HCT116 (cell line): ENCODE results near the gene SZT2. TPM values are rescaled to one million over a fixed set of nuclear protein-coding genes. Genes with fewer than 3 reads are reported as not detected.

Source experiments
- ATF3 ChIP-seq: IDR thresholded peaks from 2 replicates; pipeline ENCODE4 v1.6.1; 2012
- EGR1 ChIP-seq: IDR thresholded peaks from 2 replicates; pipeline ENCODE4 v1.6.1; 2012; ENCODE audit warnings: low read depth
- FOSL1 ChIP-seq: IDR thresholded peaks from 2 replicates; pipeline ENCODE4 v1.6.1; 2012; ENCODE audit warnings: low read depth
- REST ChIP-seq: IDR thresholded peaks from 2 replicates; pipeline ENCODE4 v1.6.1; 2012; ENCODE audit warnings: low read depth
- SIN3A ChIP-seq: IDR thresholded peaks from 2 replicates; pipeline ENCODE4 v1.6.1; 2012; ENCODE audit warnings: low read depth
- ZBTB33 ChIP-seq: IDR thresholded peaks from 2 replicates; pipeline ENCODE4 v1.6.1; 2011; ENCODE audit warnings: mild to moderate bottlenecking, low read length, moderate library complexity; ENCODE audit not compliant: insufficient replicate concordance; ENCODE audit errors: extremely low read depth
- total RNA-seq: library from RNA; stranded (reverse); gene quantifications from one replicate; pipeline ENCODE4 v1.2.1, GENCODE V29; 2021; ENCODE audit not compliant: unreplicated experiment

SZT2 gene
- total RNA-seq, 1 experiment from 2014 or later = 43.0 TPM

- TF ChIP-seq REST = no peak
- TF ChIP-seq ZBTB33 = no peak
- no peak; the same call in 1 of the 2 replicates for TF ChIP-seq SIN3A
- peak; percentile 86 for TF ChIP-seq EGR1
- no peak for TF ChIP-seq ATF3
- TF ChIP-seq FOSL1 = no peak
Measured at GRCh38 chr1:43348809-43349593, 40.7 kb upstream of the SZT2 start (continued).
